Neural progenitor cell (in vitro differentiated cells): ENCODE results near the gene ELMO1. TPM values are rescaled to one million over a fixed set of nuclear protein-coding genes. Genes with fewer than 3 reads are reported as not detected.

Experiments
- DNase-seq: peaks from one replicate; pipeline ENCODE4 v3.0.0-alpha.2; 2016; ENCODE audit warnings: low spot score
- H2AFZ ChIP-seq: fragments of 200-600 bp; sonication (generic); replicated peaks from 2 replicates; pipeline ENCODE4 v1.6.1; 2016; ENCODE audit warnings: antibody characterized with exemption
- H3F3A ChIP-seq: fragments of 200-600 bp; sonication (generic); 2 replicates; pipeline ENCODE4 v1.6.1; 2016; ENCODE audit warnings: antibody characterized with exemption, low read depth
- H3K27ac ChIP-seq: fragments of 200-600 bp; sonication (generic); 2 replicates; pipeline ENCODE4 v1.5.1; 2016; ENCODE audit warnings: mild to moderate bottlenecking
- H3K27me3 ChIP-seq: fragments of 200-600 bp; sonication (generic); 2 replicates; pipeline ENCODE4 v1.6.1; 2016; ENCODE audit warnings: mild to moderate bottlenecking, moderate library complexity
- H3K36me3 ChIP-seq: fragments of 200-600 bp; sonication (generic); 2 replicates; pipeline ENCODE4 v1.5.1; 2016
- H3K4me1 ChIP-seq: fragments of 200-600 bp; sonication (generic); 2 replicates; pipeline ENCODE4 v1.6.1; 2016; ENCODE audit warnings: mixed run types
- H3K4me2 ChIP-seq: fragments of 200-600 bp; sonication (generic); 2 replicates; pipeline ENCODE4 v1.6.1; 2016
- H3K4me3 ChIP-seq: fragments of 200-600 bp; sonication (generic); 2 replicates; pipeline ENCODE4 v1.5.1; 2016
- H3K79me2 ChIP-seq: fragments of 200-600 bp; sonication (generic); 2 replicates; pipeline ENCODE4 v1.6.1; 2016; ENCODE audit warnings: low read depth
- H3K9ac ChIP-seq: fragments of 200-600 bp; sonication (generic); 2 replicates; pipeline ENCODE4 v1.6.1; 2016
- H3K9me3 ChIP-seq: fragments of 200-600 bp; sonication (generic); 2 replicates; pipeline ENCODE4 v1.5.1; 2016; ENCODE audit warnings: low read depth
- H4K20me1 ChIP-seq: fragments of 200-600 bp; sonication (generic); 2 replicates; pipeline ENCODE4 v1.6.1; 2016; ENCODE audit warnings: low read depth
- H3K27ac Mint-ChIP-seq: 3 replicates; pipeline ENCODE4 v1.8.0; 2021; ENCODE audit warnings: mixed read lengths
- H3K27me3 Mint-ChIP-seq: 2 replicates; pipeline ENCODE4 v1.8.0; 2022; ENCODE audit warnings: low read depth, mild to moderate bottlenecking, inconsistent platforms, moderate library complexity, mixed read lengths; ENCODE audit not compliant: insufficient read depth
- H3K36me3 Mint-ChIP-seq: 3 replicates; pipeline ENCODE4 v1.8.0; 2021; ENCODE audit warnings: mixed read lengths
- H3K4me1 Mint-ChIP-seq: 3 replicates; pipeline ENCODE4 v1.8.0; 2021; ENCODE audit warnings: mixed read lengths
- H3K4me3 Mint-ChIP-seq: 3 replicates; pipeline ENCODE4 v1.8.0; 2021; ENCODE audit warnings: mild to moderate bottlenecking, moderate library complexity, mixed read lengths
- H3K9me3 Mint-ChIP-seq: 3 replicates; pipeline ENCODE4 v1.8.0; 2020; ENCODE audit warnings: mixed read lengths
- EZH2 ChIP-seq: fragments of 200-600 bp; sonication (generic); IDR thresholded peaks from 2 replicates; pipeline ENCODE4 v1.6.1; 2017; ENCODE audit warnings: antibody characterized with exemption, mild to moderate bottlenecking, moderate library complexity
- EZH2phosphoT487 ChIP-seq: fragments of 200-600 bp; sonication (generic); IDR thresholded peaks from 2 replicates; pipeline ENCODE4 v1.6.1; 2017; ENCODE audit warnings: antibody characterized with exemption
- total RNA-seq: library from RNA; depleted of rRNA; stranded (reverse); fragments of >200 nt; gene quantifications from 2 replicates; pipeline ENCODE4 v1.2.3, GENCODE V29; 2015; ENCODE audit warnings: low replicate concordance
- TF ChIP-seq, protein P1 (sequence below): fragments of 200-600 bp; sonication (generic); IDR thresholded peaks from 2 replicates; pipeline ENCODE4 v1.5.1; 2017; ENCODE audit warnings: antibody characterized with exemption, mild to moderate bottlenecking

Gene ELMO1
- total RNA-seq, 1 donor from 2014 or later = 22.0 TPM

DNA sequence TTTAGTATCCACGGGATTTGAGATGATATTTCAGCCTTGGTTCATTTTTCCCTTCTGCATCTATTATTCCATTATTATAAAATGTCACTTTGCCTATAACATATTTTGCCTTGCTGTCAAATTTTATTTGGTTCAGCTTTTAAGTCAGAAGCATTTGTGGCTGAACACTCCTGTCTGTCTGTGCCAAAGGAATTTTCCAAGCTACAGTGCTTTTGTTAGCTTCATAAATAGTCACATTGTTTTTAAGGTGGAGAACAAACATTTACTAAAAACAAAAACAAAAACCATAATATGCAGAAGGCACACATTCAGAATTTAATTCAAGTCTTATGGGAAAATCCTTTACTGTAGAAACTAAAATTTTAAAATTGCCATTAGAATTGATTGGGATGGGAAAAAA, 33.8 kb upstream of the ELMO1 start:
- Histone ChIP-seq H2AFZ (no peak overlapping the region), H3K27ac (no peak overlapping the region), H3K9me3 (no peaks in the 10 kb centered on the region), H3K36me3 (no peaks in the 10 kb centered on the region), H3K4me1 (peaks cover 6% of the 10 kb centered on the region), H4K20me1 (no peaks in the 10 kb centered on the region), H3K27me3 (no peaks in the 10 kb centered on the region), H3K4me2 (no peak overlapping the region), H3K9ac (no peak overlapping the region), H3K79me2 (no peaks in the 10 kb centered on the region), H3F3A (no peaks in the 10 kb centered on the region), H3K4me3 (no peak overlapping the region)
- Mint-ChIP-seq H3K9me3 (peaks cover 6% of the 10 kb centered on the region), H3K4me1 (no peaks in the 10 kb centered on the region), H3K36me3 (no peaks in the 10 kb centered on the region), H3K4me3 (no peak overlapping the region), H3K27ac (no peak overlapping the region), H3K27me3 (peaks cover 4% of the 10 kb centered on the region)
- DNase-seq = no peak
- no peak for TF ChIP-seq EZH2phosphoT487
- no peak for TF ChIP-seq EZH2
- TF ChIP-seq, protein P1, sequence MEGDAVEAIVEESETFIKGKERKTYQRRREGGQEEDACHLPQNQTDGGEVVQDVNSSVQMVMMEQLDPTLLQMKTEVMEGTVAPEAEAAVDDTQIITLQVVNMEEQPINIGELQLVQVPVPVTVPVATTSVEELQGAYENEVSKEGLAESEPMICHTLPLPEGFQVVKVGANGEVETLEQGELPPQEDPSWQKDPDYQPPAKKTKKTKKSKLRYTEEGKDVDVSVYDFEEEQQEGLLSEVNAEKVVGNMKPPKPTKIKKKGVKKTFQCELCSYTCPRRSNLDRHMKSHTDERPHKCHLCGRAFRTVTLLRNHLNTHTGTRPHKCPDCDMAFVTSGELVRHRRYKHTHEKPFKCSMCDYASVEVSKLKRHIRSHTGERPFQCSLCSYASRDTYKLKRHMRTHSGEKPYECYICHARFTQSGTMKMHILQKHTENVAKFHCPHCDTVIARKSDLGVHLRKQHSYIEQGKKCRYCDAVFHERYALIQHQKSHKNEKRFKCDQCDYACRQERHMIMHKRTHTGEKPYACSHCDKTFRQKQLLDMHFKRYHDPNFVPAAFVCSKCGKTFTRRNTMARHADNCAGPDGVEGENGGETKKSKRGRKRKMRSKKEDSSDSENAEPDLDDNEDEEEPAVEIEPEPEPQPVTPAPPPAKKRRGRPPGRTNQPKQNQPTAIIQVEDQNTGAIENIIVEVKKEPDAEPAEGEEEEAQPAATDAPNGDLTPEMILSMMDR = no peak

GRCh38 chr7:37481722-37482288, 33.1 kb upstream of the ELMO1 start:
- H3K4me1 Mint-ChIP-seq = no peaks in the 10 kb centered on the region
- H3K27ac Mint-ChIP-seq = no peak overlapping the region
- H3K9me3 Mint-ChIP-seq = peaks cover 3% of the 10 kb centered on the region
- H3K4me1 ChIP-seq = peaks cover 6% of the 10 kb centered on the region
- no peak overlapping the region for H3K4me3 ChIP-seq
- H3K36me3 ChIP-seq = no peaks in the 10 kb centered on the region
- H3K79me2 ChIP-seq = no peaks in the 10 kb centered on the region
- H3K36me3 Mint-ChIP-seq = no peaks in the 10 kb centered on the region
- peaks cover 4% of the 10 kb centered on the region for H3K27me3 Mint-ChIP-seq
- no peak overlapping the region for H3K4me3 Mint-ChIP-seq
- TF ChIP-seq EZH2 = no peak
- DNase-seq = no peak
- H3K9me3 ChIP-seq = no peaks in the 10 kb centered on the region
- H4K20me1 ChIP-seq = no peaks in the 10 kb centered on the region
- H3K4me2 ChIP-seq = no peak overlapping the region
- no peaks in the 10 kb centered on the region for H3K27me3 ChIP-seq
- no peaks in the 10 kb centered on the region for H3F3A ChIP-seq
- no peak overlapping the region for H2AFZ ChIP-seq
- no peak overlapping the region for H3K27ac ChIP-seq
- no peak overlapping the region for H3K9ac ChIP-seq

GRCh38 chr7:37481154-37481553, 32.5 kb upstream of the ELMO1 start:
- H3K36me3 Mint-ChIP-seq = no peaks in the 10 kb centered on the region
- H3F3A ChIP-seq = no peaks in the 10 kb centered on the region
- H3K4me2 ChIP-seq = no peak overlapping the region
- H3K4me3 ChIP-seq = no peak overlapping the region
- TF ChIP-seq EZH2 = no peak
- TF ChIP-seq, protein P1 = no peak
- TF ChIP-seq EZH2phosphoT487 = no peak
- no peak for DNase-seq
- no peak overlapping the region for H3K27ac ChIP-seq
- no peaks in the 10 kb centered on the region for H4K20me1 ChIP-seq
- H2AFZ ChIP-seq = peak overlapping the region; percentile 57
- no peak overlapping the region for H3K4me3 Mint-ChIP-seq
- peaks cover under 1% of the 10 kb centered on the region for H3K9me3 Mint-ChIP-seq
- H3K27ac Mint-ChIP-seq = no peak overlapping the region
- peaks cover 4% of the 10 kb centered on the region for H3K27me3 Mint-ChIP-seq
- H3K79me2 ChIP-seq = no peaks in the 10 kb centered on the region
- H3K27me3 ChIP-seq = no peaks in the 10 kb centered on the region
- no peaks in the 10 kb centered on the region for H3K9me3 ChIP-seq
- H3K4me1 Mint-ChIP-seq = no peaks in the 10 kb centered on the region
- no peak overlapping the region for H3K9ac ChIP-seq
- H3K36me3 ChIP-seq = no peaks in the 10 kb centered on the region
- H3K4me1 ChIP-seq = peaks cover 6% of the 10 kb centered on the region
